ENCODE results near the gene PIP4K2A. TPM values are rescaled to one million over a fixed set of nuclear protein-coding genes. Genes with fewer than 3 reads are reported as not detected.

PIP4K2A gene
- total RNA-seq, 1 donor from 2014 or later: 102 TPM

DNA sequence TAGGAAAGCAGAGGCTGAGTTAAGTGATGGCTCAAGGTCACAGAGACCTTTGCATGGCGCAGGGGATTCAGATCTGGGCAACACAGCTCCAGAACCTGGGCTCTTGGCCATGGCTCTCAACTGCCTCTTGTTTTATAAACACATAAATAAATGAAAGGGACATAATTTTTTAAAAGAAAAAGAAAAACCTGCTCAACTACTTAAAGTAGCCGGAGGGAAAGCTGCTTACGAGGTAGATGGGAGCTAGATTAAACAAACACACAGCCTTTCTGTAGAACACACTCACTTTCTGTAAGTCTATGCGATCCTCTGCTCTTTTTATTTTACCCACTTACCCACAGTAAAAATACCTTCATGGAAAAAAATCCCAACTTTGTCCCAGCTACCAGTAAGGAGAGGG, 81.3 kb downstream of the PIP4K2A start:
- TF ChIP-seq, protein P1, sequence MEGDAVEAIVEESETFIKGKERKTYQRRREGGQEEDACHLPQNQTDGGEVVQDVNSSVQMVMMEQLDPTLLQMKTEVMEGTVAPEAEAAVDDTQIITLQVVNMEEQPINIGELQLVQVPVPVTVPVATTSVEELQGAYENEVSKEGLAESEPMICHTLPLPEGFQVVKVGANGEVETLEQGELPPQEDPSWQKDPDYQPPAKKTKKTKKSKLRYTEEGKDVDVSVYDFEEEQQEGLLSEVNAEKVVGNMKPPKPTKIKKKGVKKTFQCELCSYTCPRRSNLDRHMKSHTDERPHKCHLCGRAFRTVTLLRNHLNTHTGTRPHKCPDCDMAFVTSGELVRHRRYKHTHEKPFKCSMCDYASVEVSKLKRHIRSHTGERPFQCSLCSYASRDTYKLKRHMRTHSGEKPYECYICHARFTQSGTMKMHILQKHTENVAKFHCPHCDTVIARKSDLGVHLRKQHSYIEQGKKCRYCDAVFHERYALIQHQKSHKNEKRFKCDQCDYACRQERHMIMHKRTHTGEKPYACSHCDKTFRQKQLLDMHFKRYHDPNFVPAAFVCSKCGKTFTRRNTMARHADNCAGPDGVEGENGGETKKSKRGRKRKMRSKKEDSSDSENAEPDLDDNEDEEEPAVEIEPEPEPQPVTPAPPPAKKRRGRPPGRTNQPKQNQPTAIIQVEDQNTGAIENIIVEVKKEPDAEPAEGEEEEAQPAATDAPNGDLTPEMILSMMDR (IDR thresholded peaks at IDR 0.05): no peak
- Mint-ChIP-seq H3K27ac (peak overlapping the region; percentile 70), H3K27me3 (no peaks in the 10 kb centered on the region), H3K4me1 (peaks cover 95% of the 10 kb centered on the region), H3K36me3 (ENCODE audit: low read depth) (peaks cover 10% of the 10 kb centered on the region), H3K4me3 (no peak overlapping the region), H3K9me3 (peaks cover 2% of the 10 kb centered on the region)
- DNase-seq (no peak), ATAC-seq (ENCODE audit: low read depth) (no peak)
- POLR2A ChIA-PET: interaction anchor here (0.6 to 3.6 kb wide), 3 partner anchors 18 to 51 kb away, joined by 4 to 25 read pairs (median 4); no protein-coding TSS in a partner anchor
- intact Hi-C loops (cut with micrococcal nuclease): no loop called here
- CTCF ChIA-PET: no interaction called here

DNA sequence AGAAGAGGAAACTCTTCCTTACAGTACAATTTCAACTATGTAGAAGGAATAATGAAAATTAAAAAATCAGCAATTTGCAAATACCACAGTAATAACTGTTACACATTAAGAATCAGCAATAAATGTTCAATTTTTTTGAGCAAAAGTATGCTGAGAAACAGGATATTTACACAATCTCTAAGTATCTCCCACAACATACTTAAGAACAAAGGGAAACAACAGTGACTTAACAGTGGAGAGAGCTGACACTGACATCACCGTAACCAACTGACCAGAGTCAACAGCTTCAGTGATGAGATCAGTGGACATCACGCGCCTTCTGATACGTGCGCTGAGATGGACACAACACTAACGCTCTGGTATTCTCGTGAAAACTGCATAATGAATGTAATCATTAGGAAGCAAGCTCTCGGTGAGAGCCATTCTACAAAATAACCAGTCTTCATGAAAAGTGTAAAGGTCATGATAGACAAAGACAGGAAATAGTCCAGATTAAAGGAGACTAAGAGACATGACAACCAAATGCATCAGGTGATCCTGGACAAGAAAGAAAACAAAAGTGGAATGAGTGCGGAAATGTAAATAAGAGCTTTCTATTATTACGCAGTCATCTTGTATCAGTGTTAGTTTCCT, 82.6 kb downstream of the PIP4K2A start:
- Mint-ChIP-seq H3K27ac (peak overlapping the region; percentile 95), H3K4me1 (peaks cover 95% of the 10 kb centered on the region), H3K9me3 (no peaks in the 10 kb centered on the region), H3K4me3 (peak overlapping the region; percentile 41), H3K27me3 (no peaks in the 10 kb centered on the region), H3K36me3 (ENCODE audit: low read depth) (peaks cover 9% of the 10 kb centered on the region)
- no peak for ATAC-seq (ENCODE audit: low read depth)
- CTCF ChIA-PET: interaction anchor here (0.6 to 1.7 kb wide), 3 partner anchors 18 to 106 kb away, joined by 3 to 4 read pairs (median 4); no protein-coding TSS in a partner anchor
- TF ChIP-seq, protein P1 (IDR thresholded peaks at IDR 0.05): no peak
- POLR2A ChIA-PET: interaction anchor here (1.2 to 3.6 kb wide), 3 partner anchors 26 to 195 kb away, joined by 4 to 25 read pairs (median 5); partner anchors contain the start of gene PIP4K2A
- intact Hi-C loops (cut with micrococcal nuclease): loop anchor here (2.0 kb wide), 2 partner anchors 17 to 73 kb away; no protein-coding TSS in a partner anchor
- no peak for DNase-seq

DNA sequence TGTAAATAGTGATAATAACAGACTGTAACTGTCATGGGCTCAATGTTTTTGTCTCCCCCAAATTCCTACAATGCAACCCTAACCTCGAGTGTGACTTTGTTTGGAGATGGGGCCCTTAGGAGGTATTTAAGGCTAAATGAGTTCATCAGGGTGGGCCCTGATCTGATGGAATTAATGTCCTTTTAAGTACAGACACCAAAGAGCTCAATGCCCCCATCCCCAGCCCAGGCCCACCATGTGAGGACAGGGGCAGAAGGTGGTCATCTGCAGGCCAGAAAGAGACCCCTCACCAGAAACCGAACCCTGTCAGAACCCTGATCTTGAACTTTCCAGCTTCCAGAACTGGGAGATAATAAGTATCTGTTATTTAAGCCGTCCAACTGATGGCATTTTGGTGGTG, 83.2 kb downstream of the PIP4K2A start:
- H3K4me1 Mint-ChIP-seq: peaks cover 95% of the 10 kb centered on the region

DNA sequence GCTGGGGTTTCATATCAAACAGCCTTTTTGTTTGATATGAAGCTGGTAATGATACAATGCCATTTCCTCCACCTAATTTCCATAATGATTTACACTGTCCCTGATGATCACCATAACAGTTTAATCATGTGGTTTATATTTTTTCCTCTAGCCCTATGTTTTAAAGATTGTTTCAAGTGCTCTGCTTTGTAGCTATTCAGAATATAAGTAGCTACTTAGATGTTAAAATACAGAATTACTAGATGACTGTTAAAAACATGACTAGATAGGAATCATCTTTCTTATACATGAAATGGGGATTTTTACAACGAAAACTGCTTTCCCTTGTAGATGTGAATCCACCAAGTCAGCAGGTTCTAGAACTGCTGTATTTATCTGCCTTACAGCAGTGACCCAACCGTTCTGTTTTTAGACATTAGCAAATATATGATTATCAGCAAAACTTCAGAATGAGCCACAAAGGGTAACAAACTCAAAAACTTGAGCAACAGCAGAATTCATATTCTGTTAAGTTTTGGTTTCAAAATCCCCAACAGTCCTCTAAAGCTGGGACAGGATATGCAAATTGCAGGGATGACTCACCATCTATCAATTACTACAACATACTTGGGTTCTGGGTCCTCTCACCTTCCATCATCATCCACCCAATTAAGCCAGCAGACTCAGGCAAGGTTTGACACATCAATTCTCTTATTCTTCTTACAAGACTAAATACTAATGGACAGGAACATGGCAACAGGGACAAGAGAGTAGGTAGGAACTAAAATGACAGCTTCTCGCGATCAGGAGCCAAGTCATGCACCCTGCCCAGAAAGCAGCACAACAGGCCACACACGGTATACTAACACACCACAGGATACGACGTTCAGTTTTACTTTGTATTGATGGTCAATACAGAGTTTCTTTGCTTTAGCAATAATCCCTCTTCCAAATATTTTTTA, 83.9 kb downstream of the PIP4K2A start:
- TF ChIP-seq, protein P1 (IDR thresholded peaks at IDR 0.05): no peak
- Mint-ChIP-seq H3K27me3 (no peaks in the 10 kb centered on the region), H3K27ac (peak overlapping the region; percentile 95), H3K4me1 (peaks cover 96% of the 10 kb centered on the region), H3K4me3 (peak overlapping the region; percentile 75), H3K36me3 (ENCODE audit: low read depth) (peaks cover 3% of the 10 kb centered on the region), H3K9me3 (no peaks in the 10 kb centered on the region)
- CTCF ChIA-PET: interaction anchor here (0.8 to 1.7 kb wide), 5 partner anchors 9 to 34 kb away, joined by 3 to 4 read pairs (median 4); no protein-coding TSS in a partner anchor
- DNase-seq (no peak), ATAC-seq (ENCODE audit: low read depth) (peak; percentile 85)
- POLR2A ChIA-PET: interaction anchor here (0.6 to 3.6 kb wide), 23 partner anchors 10 to 812 kb away, joined by 3 to 25 read pairs (median 6); partner anchors contain the start of gene PIP4K2A
- intact Hi-C loops (cut with micrococcal nuclease): loop anchor here (1.0 to 2.0 kb wide), 7 partner anchors 9 to 93 kb away; no protein-coding TSS in a partner anchor

More for the DNA sequence above, 83.2 kb downstream of the PIP4K2A start:
- Mint-ChIP-seq H3K27ac (peak overlapping the region; percentile 95), H3K27me3 (no peaks in the 10 kb centered on the region), H3K36me3 (ENCODE audit: low read depth) (peaks cover 6% of the 10 kb centered on the region), H3K9me3 (no peaks in the 10 kb centered on the region), H3K4me3 (peak overlapping the region; percentile 75)
- ChIA-PET POLR2A (interaction anchor here (0.9 to 3.6 kb wide), 14 partner anchors 10 to 811 kb away, joined by 3 to 25 read pairs (median 6); partner anchors contain the start of gene PIP4K2A), CTCF (interaction anchor here (1.7 kb wide), 1 partner anchor 25 kb away, joined by 4 read pairs; no protein-coding TSS in a partner anchor)
- intact Hi-C loops (cut with micrococcal nuclease): loop anchor here (2.0 kb wide), 2 partner anchors 18 to 74 kb away; no protein-coding TSS in a partner anchor
- DNase-seq (no peak), ATAC-seq (ENCODE audit: low read depth) (no peak)
- TF ChIP-seq, protein P1 (IDR thresholded peaks at IDR 0.05): no peak
